Activated CD8-positive, alpha-beta T cell treated with anti-CD3 and anti-CD28 coated beads, Interleukin-2, amount 10 ng/mL, durations not matched to agents 7 days and 5 days (primary cell): ENCODE results near the gene MYO18A. TPM values are rescaled to one million over a fixed set of nuclear protein-coding genes. Genes with fewer than 3 reads are reported as not detected.
"Not testable (repeated sequence)": the region's sequence is repeated elsewhere in the genome, so short reads cannot be mapped to it uniquely, and the experiment has no call there.

Experiments used
- ATAC-seq: fragments of 150-1000 bp; cut with Tn5 transposase; one replicate; pipeline ENCODE4 v1.10.0; 2021; ENCODE audit warnings: moderate library complexity
- CTCF ChIA-PET: fragments of 350-600 bp; sonication (Branson Sonifier 250); formaldehyde crosslinking; loops from one replicate; lab custom pipeline; 2021; ENCODE audit warnings: antibody characterized with exemption; lab: Charles Lee
- POLR2A ChIA-PET: fragments of 350-600 bp; sonication (Branson Sonifier 250); formaldehyde crosslinking; loops from one replicate; lab custom pipeline; 2021; ENCODE audit warnings: antibody characterized with exemption; lab: Charles Lee
- DNase-seq: peaks from one replicate; pipeline ENCODE4 v3.0.0-alpha.2; 2020
- H3K27ac Mint-ChIP-seq: one replicate; pipeline ENCODE4 v1.8.0; 2021; ENCODE audit warnings: mild to moderate bottlenecking, mixed read lengths
- H3K27me3 Mint-ChIP-seq: one replicate; pipeline ENCODE4 v1.8.0; 2021; ENCODE audit warnings: low read depth, mixed read lengths
- H3K36me3 Mint-ChIP-seq: one replicate; pipeline ENCODE4 v1.8.0; 2021; ENCODE audit warnings: low read depth, mixed read lengths
- H3K4me1 Mint-ChIP-seq: one replicate; pipeline ENCODE4 v1.8.0; 2021; ENCODE audit warnings: low read depth, mixed read lengths
- H3K4me3 Mint-ChIP-seq: one replicate; pipeline ENCODE4 v1.8.0; 2021; ENCODE audit warnings: mild to moderate bottlenecking, mixed read lengths
- H3K9me3 Mint-ChIP-seq: one replicate; pipeline ENCODE4 v1.8.0; 2022; ENCODE audit warnings: mixed read lengths; ENCODE audit not compliant: insufficient read depth
- total RNA-seq, 2 experiments: library from RNA; stranded (reverse); gene quantifications; one replicate each; pipeline ENCODE4 v1.2.3, GENCODE V29; 2021

MYO18A gene
- total RNA-seq, 2 experiments from 2014 or later = 53.4 to 53.8 TPM

GRCh38 chr17:29155227-29155965 lies 24.8 kb downstream of the MYO18A start:
- H3K9me3 Mint-ChIP-seq = no peaks in the 10 kb centered on the region
- POLR2A ChIA-PET = interaction anchor here (0.5 to 2.2 kb wide), 5 partner anchors 14 to 139 kb away, joined by 3 to 13 read pairs (median 3); partner anchors contain the start of gene NUFIP2
- H3K27me3 Mint-ChIP-seq = no peaks in the 10 kb centered on the region
- H3K36me3 Mint-ChIP-seq = no peaks in the 10 kb centered on the region
- DNase-seq (peak; percentile 74), ATAC-seq (peak; percentile 91)
- peak overlapping the region; percentile 84 for H3K27ac Mint-ChIP-seq
- H3K4me3 Mint-ChIP-seq = peak overlapping the region; percentile 20
- H3K4me1 Mint-ChIP-seq = peaks cover 55% of the 10 kb centered on the region
- CTCF ChIA-PET = interaction anchor here (0.9 to 5.8 kb wide), 11 partner anchors 9 to 139 kb away, joined by 3 to 35 read pairs (median 4); partner anchors contain the start of genes MYO18A and NUFIP2

DNA sequence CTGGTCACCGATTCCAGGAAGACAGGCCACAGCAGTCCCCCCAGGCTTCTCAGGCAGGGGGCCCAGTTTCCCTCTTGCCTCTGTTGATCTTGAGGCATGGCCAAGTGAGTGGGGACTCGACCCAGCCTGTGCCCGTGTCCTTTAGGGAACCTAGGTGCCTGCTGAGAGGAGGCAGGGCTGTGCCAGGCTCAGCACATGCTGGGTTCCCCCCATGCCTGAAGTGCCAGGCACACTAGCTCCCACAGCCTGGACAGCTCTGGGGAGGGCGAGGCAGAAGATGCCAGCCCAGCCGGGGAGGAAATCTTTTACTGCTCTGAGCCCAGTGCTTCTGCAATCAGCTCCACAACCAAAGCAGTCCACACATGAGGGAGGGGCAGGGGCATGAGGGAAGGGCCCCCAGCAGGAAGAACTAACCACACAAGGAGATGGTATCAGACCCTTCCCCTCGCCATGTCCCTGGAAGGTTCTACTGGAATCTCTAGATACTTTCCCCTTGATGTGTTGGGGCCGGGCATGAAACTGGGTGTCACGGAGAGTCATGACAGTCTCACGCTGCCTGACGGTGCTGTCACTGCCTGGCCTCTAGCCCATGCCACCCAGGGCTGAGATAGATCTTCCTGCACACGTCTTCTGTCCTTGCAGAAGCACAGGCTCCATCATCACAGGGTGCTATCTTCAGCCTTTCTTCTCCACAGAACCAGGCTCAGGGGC lies 25.5 kb downstream of the MYO18A start:
- Mint-ChIP-seq H3K36me3 (no peaks in the 10 kb centered on the region), H3K9me3 (no peaks in the 10 kb centered on the region), H3K4me1 (peaks cover 61% of the 10 kb centered on the region), H3K4me3 (peak overlapping the region; percentile 42), H3K27me3 (no peaks in the 10 kb centered on the region), H3K27ac (peak overlapping the region; percentile 84)
- CTCF ChIA-PET = interaction anchor here (0.9 to 5.8 kb wide), 11 partner anchors 9 to 139 kb away, joined by 3 to 35 read pairs (median 4); partner anchors contain the start of genes MYO18A and NUFIP2
- POLR2A ChIA-PET = interaction anchor here (0.7 to 2.2 kb wide), 4 partner anchors 13 to 139 kb away, joined by 3 to 13 read pairs (median 7); partner anchors contain the start of gene NUFIP2
- DNase-seq = no peak
- peak; percentile 42 for ATAC-seq

- H3K27ac Mint-ChIP-seq = no peak overlapping the region
- no peaks in the 10 kb centered on the region for H3K9me3 Mint-ChIP-seq
- no peaks in the 10 kb centered on the region for H3K27me3 Mint-ChIP-seq
- ATAC-seq (no peak), DNase-seq (no peak)
- POLR2A ChIA-PET = no interaction called here
- H3K36me3 Mint-ChIP-seq = no peaks in the 10 kb centered on the region
- peaks cover 67% of the 10 kb centered on the region for H3K4me1 Mint-ChIP-seq
- H3K4me3 Mint-ChIP-seq = no peak overlapping the region
- CTCF ChIA-PET = interaction anchor here (1.3 to 5.8 kb wide), 2 partner anchors 28 to 139 kb away, joined by 3 to 35 read pairs; partner anchors contain the start of gene MYO18A
Observed at GRCh38 chr17:29151567-29151966, 28.6 kb downstream of the MYO18A start.

GRCh38 chr17:29150161-29150560 lies 30.0 kb downstream of the MYO18A start:
- ATAC-seq (no peak), DNase-seq (no peak)
- Mint-ChIP-seq H3K4me3 (peak overlapping the region; percentile 4), H3K9me3 (no peaks in the 10 kb centered on the region), H3K36me3 (no peaks in the 10 kb centered on the region), H3K27me3 (no peaks in the 10 kb centered on the region), H3K27ac (peak overlapping the region; percentile 60), H3K4me1 (peaks cover 69% of the 10 kb centered on the region)
- ChIA-PET POLR2A (interaction anchor here (2.1 kb wide), 1 partner anchor 27 kb away, joined by 12 read pairs; no protein-coding TSS in a partner anchor), CTCF (interaction anchor here (0.7 to 20.1 kb wide), 14 partner anchors 11 to 489 kb away, joined by 3 to 414 read pairs (median 10); partner anchors contain the start of genes ANKRD13B, MYO18A, NUFIP2 and SDF2)

DNA sequence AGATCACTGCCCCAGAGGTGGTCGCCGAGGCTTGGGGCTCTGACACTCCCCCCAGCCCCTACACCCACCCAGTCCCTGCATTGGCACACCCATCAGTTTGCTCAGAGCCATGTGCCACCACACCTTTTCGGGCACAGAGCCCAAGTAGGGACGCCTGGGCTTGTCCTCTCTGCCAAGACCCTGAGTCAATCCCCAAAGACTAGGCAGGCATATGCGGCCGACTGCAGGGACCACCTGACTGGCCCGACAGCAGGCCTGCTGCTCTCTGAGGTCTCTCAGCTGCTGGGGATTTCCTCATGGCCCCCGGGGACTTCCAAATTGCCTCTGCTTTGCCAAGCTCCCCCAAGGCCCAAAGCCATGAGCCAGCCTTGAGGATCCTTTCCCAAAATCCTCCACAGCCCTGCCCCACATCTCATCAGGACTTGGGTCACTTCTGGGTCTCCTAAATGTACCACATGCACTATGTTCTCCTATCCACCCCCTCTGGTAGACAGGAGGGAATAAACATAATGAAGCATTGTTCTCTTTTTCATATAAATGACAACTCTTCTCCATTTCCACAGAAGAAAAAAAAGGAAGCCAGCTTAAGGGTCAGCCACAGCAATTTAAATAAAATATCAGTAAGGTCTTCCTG lies 30.6 kb downstream of the MYO18A start:
- ChIA-PET POLR2A (interaction anchor here (1.2 to 2.8 kb wide), 6 partner anchors 9 to 144 kb away, joined by 5 to 13 read pairs (median 8); partner anchors contain the start of genes MYO18A and NUFIP2), CTCF (interaction anchor here (0.7 to 20.1 kb wide), 37 partner anchors 8 to 488 kb away, joined by 3 to 414 read pairs (median 5); partner anchors contain the start of genes ANKRD13B, MYO18A, NUFIP2 and SDF2)
- no peaks in the 10 kb centered on the region for H3K36me3 Mint-ChIP-seq
- no peak for DNase-seq
- H3K27me3 Mint-ChIP-seq = no peaks in the 10 kb centered on the region
- H3K27ac Mint-ChIP-seq = peak overlapping the region; percentile 77
- H3K9me3 Mint-ChIP-seq = no peaks in the 10 kb centered on the region
- H3K4me1 Mint-ChIP-seq = peaks cover 66% of the 10 kb centered on the region
- no peak for ATAC-seq
- H3K4me3 Mint-ChIP-seq = peak overlapping the region; percentile 72

DNA sequence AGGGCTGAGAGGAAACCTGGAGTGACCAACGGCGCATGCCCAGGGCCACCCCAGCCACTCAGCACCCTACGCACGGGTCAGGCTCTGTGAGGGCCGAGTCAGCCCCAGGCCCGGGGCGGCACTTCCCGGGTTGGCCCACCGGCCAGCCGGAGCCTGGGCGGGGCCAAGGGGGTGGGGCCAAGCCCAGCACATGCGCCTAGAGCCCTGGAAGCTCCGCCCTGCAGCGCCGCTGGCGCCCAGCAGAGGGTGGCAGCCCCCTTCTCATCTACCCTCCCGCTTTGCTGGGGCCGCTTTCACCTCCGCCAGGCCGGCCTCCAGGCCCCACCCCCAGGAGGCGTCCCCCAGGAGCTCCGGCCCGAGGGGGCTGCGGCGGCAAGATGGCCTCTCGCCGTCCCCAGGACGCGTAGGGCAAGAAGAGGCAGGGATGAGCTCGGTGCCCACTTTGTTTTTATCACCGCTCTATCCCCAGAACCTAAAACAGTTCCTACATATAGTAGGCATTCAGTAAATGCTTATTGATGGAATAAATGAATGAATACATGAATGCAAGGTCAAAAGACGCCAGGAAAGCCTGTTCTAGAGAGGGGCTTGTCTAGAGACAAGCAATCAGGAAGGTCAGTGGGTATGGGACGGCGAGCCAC lies 31.3 kb downstream of the MYO18A start:
- H3K27me3 Mint-ChIP-seq = no peaks in the 10 kb centered on the region
- no peaks in the 10 kb centered on the region for H3K9me3 Mint-ChIP-seq
- peak; percentile 96 for ATAC-seq

DNA sequence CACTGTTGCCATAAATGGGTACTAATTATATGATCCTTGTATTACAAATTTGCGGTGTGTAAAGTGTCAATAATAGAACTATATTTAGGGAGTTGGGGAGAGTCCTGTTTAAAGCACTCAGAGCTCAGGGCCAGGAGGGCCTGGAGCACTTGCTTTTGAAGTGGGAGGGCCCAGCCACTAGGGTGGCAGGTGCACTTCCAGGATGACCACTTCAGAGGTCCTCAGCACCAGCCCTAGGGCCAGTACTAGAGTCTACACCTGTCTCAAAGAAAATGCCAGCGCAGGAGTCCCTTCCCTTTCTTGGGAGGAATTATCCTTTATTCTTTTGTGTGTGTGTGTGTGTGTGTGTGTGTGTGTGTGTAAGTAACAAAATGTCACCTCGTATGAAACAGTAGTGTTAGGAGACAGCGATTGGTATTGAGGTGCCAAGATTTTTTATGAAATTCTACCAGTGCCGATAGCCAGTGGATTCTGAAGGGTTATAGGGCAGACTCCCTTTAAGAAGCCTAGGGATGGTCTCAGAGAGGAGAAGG lies 31.9 kb downstream of the MYO18A start:
- ATAC-seq (no peak), DNase-seq (no peak)
- ChIA-PET POLR2A (interaction anchor here (0.9 to 2.8 kb wide), 8 partner anchors 8 to 146 kb away, joined by 3 to 13 read pairs (median 7); partner anchors contain the start of genes MYO18A and NUFIP2), CTCF (interaction anchor here (0.7 to 20.1 kb wide), 36 partner anchors 9 to 469 kb away, joined by 3 to 414 read pairs (median 5); partner anchors contain the start of genes FAM222B, MYO18A and NUFIP2)
- Mint-ChIP-seq H3K9me3 (no peaks in the 10 kb centered on the region), H3K27ac (peak overlapping the region; percentile 78), H3K27me3 (no peaks in the 10 kb centered on the region), H3K4me3 (peak overlapping the region; percentile 67), H3K36me3 (peaks cover 3% of the 10 kb centered on the region), H3K4me1 (peaks cover 66% of the 10 kb centered on the region)

More for the DNA sequence above, 31.3 kb downstream of the MYO18A start:
- Mint-ChIP-seq H3K27ac (peak overlapping the region; percentile 78), H3K36me3 (no peaks in the 10 kb centered on the region), H3K4me3 (peak overlapping the region; percentile 72), H3K4me1 (peaks cover 64% of the 10 kb centered on the region)
- CTCF ChIA-PET = interaction anchor here (0.7 to 20.1 kb wide), 38 partner anchors 8 to 468 kb away, joined by 3 to 414 read pairs (median 5); partner anchors contain the start of genes ANKRD13B, FAM222B, MYO18A and NUFIP2
- POLR2A ChIA-PET = interaction anchor here (1.2 to 2.8 kb wide), 7 partner anchors 9 to 145 kb away, joined by 3 to 13 read pairs (median 8); partner anchors contain the start of genes MYO18A and NUFIP2
- DNase-seq = peak; percentile 95

DNA sequence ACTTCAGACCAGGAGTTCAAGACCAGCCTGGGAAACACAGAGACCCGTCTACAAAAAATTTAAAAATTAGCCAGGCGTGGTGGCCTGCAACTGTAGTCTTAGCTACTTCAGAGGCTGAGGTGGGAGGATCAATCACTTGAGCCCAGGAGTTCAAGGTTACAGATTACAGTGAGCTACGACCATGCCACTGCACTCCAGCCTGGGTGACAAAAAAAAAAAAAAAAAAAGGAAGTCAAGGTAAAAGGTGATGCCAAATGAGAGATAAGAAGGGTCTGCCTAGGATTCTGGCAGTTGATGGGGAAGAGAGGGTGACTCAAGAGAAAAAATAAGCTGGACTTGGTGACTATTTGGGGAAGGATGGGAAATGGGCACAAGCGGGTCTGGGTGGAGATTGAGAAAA lies 32.5 kb downstream of the MYO18A start:
- ChIA-PET POLR2A (interaction anchor here (0.9 to 2.8 kb wide), 6 partner anchors 7 to 146 kb away, joined by 3 to 13 read pairs (median 7); partner anchors contain the start of gene NUFIP2), CTCF (interaction anchor here (0.7 to 20.1 kb wide), 19 partner anchors 8 to 470 kb away, joined by 3 to 414 read pairs (median 13); partner anchors contain the start of genes FAM222B, MYO18A and NUFIP2)
- H3K27ac Mint-ChIP-seq = peak overlapping the region; percentile 75
- H3K9me3 Mint-ChIP-seq = no peaks in the 10 kb centered on the region
- peaks cover 68% of the 10 kb centered on the region for H3K4me1 Mint-ChIP-seq
- no peak for DNase-seq
- ATAC-seq = no peak
- H3K4me3 Mint-ChIP-seq = no peak overlapping the region
- no peaks in the 10 kb centered on the region for H3K27me3 Mint-ChIP-seq
- peaks cover 3% of the 10 kb centered on the region for H3K36me3 Mint-ChIP-seq

GRCh38 chr17:29147228-29147627 lies 33.0 kb downstream of the MYO18A start:
- DNase-seq, ATAC-seq, H3K9me3 Mint-ChIP-seq, H3K4me3 Mint-ChIP-seq, H3K27me3 Mint-ChIP-seq, H3K36me3 Mint-ChIP-seq: not testable (repeated sequence)
- Mint-ChIP-seq H3K27ac (peak overlapping the region; percentile 75), H3K4me1 (peaks cover 72% of the 10 kb centered on the region)
- CTCF ChIA-PET = interaction anchor here (0.7 to 20.1 kb wide), 17 partner anchors 8 to 223 kb away, joined by 3 to 414 read pairs (median 17); partner anchors contain the start of genes MYO18A and NUFIP2
- POLR2A ChIA-PET = interaction anchor here (0.9 to 2.8 kb wide), 4 partner anchors 9 to 147 kb away, joined by 4 to 9 read pairs (median 7); partner anchors contain the start of gene NUFIP2
